A549 (cell line): ENCODE data around the gene DNASE1L2. TPM values are rescaled to one million over a fixed set of nuclear protein-coding genes. Genes with fewer than 3 reads are reported as not detected.

Experiments used
- ATAC-seq, 2 experiments: fragments of 200-7000 bp in 1 of 2; fragments of >200 bp in 1 of 2; cut with Nextera tagmentation in 1 of 2; cut with Tn5 transposase in 1 of 2; 3 replicates each; pipeline versions ENCODE4 v1.8.0 to v1.9.1; 2018 to 2020; ENCODE audit warnings: mild to moderate bottlenecking in 1 of 2, moderate library complexity in 1 of 2
- CTCF ChIA-PET: fragments of 300-600 bp; sonication (Branson Sonifier 250); formaldehyde crosslinking; extraction: SDS; loops from one replicate; lab custom pipeline; 2021; ENCODE audit warnings: antibody characterized with exemption, inconsistent platforms; lab: Yijun Ruan, JAX
- POLR2A ChIA-PET: fragments of 350-600 bp; formaldehyde crosslinking; extraction: SDS; loops from one replicate; lab custom pipeline; 2021; ENCODE audit warnings: antibody characterized with exemption, inconsistent platforms; lab: Yijun Ruan, JAX
- DNase-seq, 2 experiments: peaks; one replicate each; pipeline versions ENCODE4 v3.0.0 to v3.0.0-alpha.2; 2011 to 2016; ENCODE audit warnings: low read depth in 1 of 2, low spot score in 1 of 2
- FAIRE-seq: peaks from 2 replicates; lab custom pipeline; 2011; peaks lifted over from hg19 to GRCh38; lab: Jason Lieb, UNC
- H3K27ac ChIP-seq, 2 experiments: fragments of >200 bp; sonication (Bioruptor Twin); formaldehyde crosslinking; 3 replicates each; pipeline ENCODE4 v1.5.1; 2016 to 2017
- H3K4me1 ChIP-seq: fragments of >200 bp; sonication (Bioruptor Twin); formaldehyde crosslinking; 3 replicates; pipeline ENCODE4 v1.6.1; 2016
- H3K4me2 ChIP-seq: fragments of >200 bp; sonication (Bioruptor Twin); formaldehyde crosslinking; 3 replicates; pipeline ENCODE4 v1.6.1; 2016
- H3K4me3 ChIP-seq: fragments of >200 bp; sonication (Bioruptor Twin); formaldehyde crosslinking; 3 replicates; pipeline ENCODE4 v1.5.1; 2016
- H3K9me3 ChIP-seq: fragments of >200 bp; sonication (Bioruptor Twin); formaldehyde crosslinking; 3 replicates; pipeline ENCODE4 v1.6.1; 2016
- ATOH8 ChIP-seq: fragments of 250-450 bp; sonication (Bioruptor Pico); IDR thresholded peaks from 2 replicates; pipeline ENCODE4 v1.5.0; 2020; ENCODE audit warnings: low read depth, mild to moderate bottlenecking, moderate library complexity
- BHLHE40 ChIP-seq: IDR thresholded peaks from 2 replicates; pipeline ENCODE4 v1.6.1; 2012; ENCODE audit warnings: low read depth, low read length, inconsistent platforms
- CBX2 ChIP-seq: fragments of 200-600 bp; sonication (generic); IDR thresholded peaks from 2 replicates; pipeline ENCODE4 v1.6.1; 2016; ENCODE audit warnings: low read depth, mild to moderate bottlenecking, borderline replicate concordance
- CHD2 ChIP-seq: fragments of 150-350 bp; IDR thresholded peaks from 2 replicates; pipeline ENCODE4 v1.6.1; 2014; ENCODE audit warnings: low read length; ENCODE audit not compliant: partially characterized antibody
- EHF ChIP-seq: fragments of 250-450 bp; sonication (Bioruptor Pico); IDR thresholded peaks from 2 replicates; pipeline ENCODE4 v1.5.0; 2020; ENCODE audit warnings: mild to moderate bottlenecking
- EHMT2 ChIP-seq: fragments of 200-600 bp; sonication (generic); IDR thresholded peaks from 2 replicates; pipeline ENCODE4 v1.6.1; 2016; ENCODE audit warnings: antibody characterized with exemption, low read depth, mild to moderate bottlenecking, moderate library complexity
- ESRRA ChIP-seq: fragments of 150-350 bp; IDR thresholded peaks from 2 replicates; pipeline ENCODE4 v1.6.1; 2014; ENCODE audit warnings: mild to moderate bottlenecking, low read length, borderline replicate concordance
- FOXS1 ChIP-seq: fragments of 250-450 bp; sonication (Bioruptor Pico); IDR thresholded peaks from 2 replicates; pipeline ENCODE4 v1.5.0; 2020; ENCODE audit warnings: mild to moderate bottlenecking, moderate library complexity
- GATA3 ChIP-seq: IDR thresholded peaks from 2 replicates; pipeline ENCODE4 v1.6.1; 2012; ENCODE audit warnings: borderline replicate concordance
- HDAC2 ChIP-seq: fragments of 200-600 bp; sonication (generic); IDR thresholded peaks from 2 replicates; pipeline ENCODE4 v1.6.1; 2016
- HEYL ChIP-seq: fragments of 250-450 bp; sonication (Bioruptor Pico); IDR thresholded peaks from 2 replicates; pipeline ENCODE4 v1.8.0; 2021; ENCODE audit warnings: mild to moderate bottlenecking, moderate library complexity
- HMGXB4 ChIP-seq: fragments of 250-450 bp; sonication (Bioruptor Pico); IDR thresholded peaks from 2 replicates; pipeline ENCODE4 v1.5.0; 2021; ENCODE audit warnings: mild to moderate bottlenecking, moderate library complexity, borderline replicate concordance
- HOXA7 ChIP-seq: fragments of 250-450 bp; sonication (Bioruptor Pico); IDR thresholded peaks from 2 replicates; pipeline ENCODE4 v1.5.0; 2020; ENCODE audit warnings: mild to moderate bottlenecking, moderate library complexity
- HOXB13 ChIP-seq: fragments of 250-450 bp; sonication (Bioruptor Pico); IDR thresholded peaks from 2 replicates; pipeline ENCODE4 v1.5.0; 2020; ENCODE audit warnings: low read depth, mild to moderate bottlenecking, moderate library complexity
- HOXB5 ChIP-seq: fragments of 250-450 bp; sonication (Bioruptor Pico); IDR thresholded peaks from 2 replicates; pipeline ENCODE4 v1.5.0; 2020; ENCODE audit warnings: mild to moderate bottlenecking, moderate library complexity
- KDM1A ChIP-seq: fragments of 200-600 bp; sonication (generic); IDR thresholded peaks from 2 replicates; pipeline ENCODE4 v1.6.1; 2016; ENCODE audit warnings: low read depth, mild to moderate bottlenecking
- MAFK ChIP-seq: fragments of 450-650 bp; IDR thresholded peaks from 2 replicates; pipeline ENCODE4 v1.6.1; 2014; ENCODE audit not compliant: partially characterized antibody
- MYC ChIP-seq: IDR thresholded peaks from 2 replicates; pipeline ENCODE4 v1.6.1; 2012; ENCODE audit warnings: mild to moderate bottlenecking, inconsistent platforms, low read length, improper control_type of control experiment, borderline replicate concordance
- NFE2L2 ChIP-seq: fragments of 150-350 bp; conservative IDR thresholded peaks from 2 replicates; pipeline ENCODE4 v1.6.1; 2014; ENCODE audit warnings: low read length
- NPAS2 ChIP-seq: fragments of 250-450 bp; sonication (Bioruptor Pico); IDR thresholded peaks from 2 replicates; pipeline ENCODE4 v1.8.0; 2022; ENCODE audit warnings: mild to moderate bottlenecking, moderate library complexity, borderline replicate concordance
- NR3C1 ChIP-seq: fragments of >200 bp; sonication (Bioruptor Twin); formaldehyde crosslinking; IDR thresholded peaks from 3 replicates; pipeline ENCODE4 v1.6.1; 2017
- PHF8 ChIP-seq: fragments of 200-600 bp; sonication (generic); IDR thresholded peaks from 2 replicates; pipeline ENCODE4 v1.6.1; 2016; ENCODE audit warnings: low read depth, mild to moderate bottlenecking, antibody characterized with exemption, moderate library complexity, borderline replicate concordance
- POLR2A ChIP-seq: IDR thresholded peaks from 2 replicates; pipeline ENCODE4 v1.6.1; 2012; ENCODE audit warnings: mild to moderate bottlenecking, low read length
- RARB ChIP-seq: fragments of 250-450 bp; sonication (Bioruptor Pico); IDR thresholded peaks from 2 replicates; pipeline ENCODE4 v1.8.0; 2021; ENCODE audit warnings: mild to moderate bottlenecking, moderate library complexity
- RCOR1 ChIP-seq: fragments of 150-350 bp; IDR thresholded peaks from 2 replicates; pipeline ENCODE4 v1.6.1; 2014; ENCODE audit warnings: antibody characterized with exemption, low read length, low read depth
- SREBF2 ChIP-seq: fragments of 450-650 bp; IDR thresholded peaks from 2 replicates; pipeline ENCODE4 v1.6.1; 2014; ENCODE audit warnings: mild to moderate bottlenecking, moderate library complexity
- TP53 ChIP-seq: fragments of 250-450 bp; sonication (Bioruptor Pico); IDR thresholded peaks from 2 replicates; pipeline ENCODE4 v1.5.0; 2021; ENCODE audit warnings: mild to moderate bottlenecking, moderate library complexity
- ZC3H11A ChIP-seq: fragments of 450-650 bp; IDR thresholded peaks from 2 replicates; pipeline ENCODE4 v1.6.1; 2014; ENCODE audit warnings: antibody characterized with exemption, mild to moderate bottlenecking
- ZFP36 ChIP-seq: fragments of 450-650 bp; IDR thresholded peaks from 2 replicates; pipeline ENCODE4 v1.6.1; 2014; ENCODE audit warnings: borderline replicate concordance; ENCODE audit not compliant: partially characterized antibody
- ZNF302 ChIP-seq: fragments of 250-450 bp; sonication (Bioruptor Pico); IDR thresholded peaks from 2 replicates; pipeline ENCODE4 v1.9.0; 2021; ENCODE audit warnings: inconsistent platforms, mild to moderate bottlenecking, moderate library complexity
- ZSCAN20 ChIP-seq: fragments of 250-450 bp; sonication (Bioruptor Pico); IDR thresholded peaks from 2 replicates; pipeline ENCODE4 v1.8.0; 2022; ENCODE audit warnings: mild to moderate bottlenecking, moderate library complexity
- WGBS: methylation state at CpG from one replicate; pipeline ENCODE4 v1.1.6; 2017; ENCODE audit errors: missing lambda C conversion rate; 5-methylcytosine and 5-hydroxymethylcytosine counted together
- polyA plus RNA-seq, 4 experiments: library from polyadenylated mRNA; depleted of rRNA in 3 of 4; stranded (reverse); fragments of >200 nt; fragmentation: RNase III in 1 of 4; extraction: RNeasy Plus Mini Kit Qiagen cat#74134 plus additional on column Dnase treatment in 1 of 4; gene quantifications; 2 replicates in 3 of 4; 3 replicates in 1 of 4; pipeline ENCODE4 v1.2.3, GENCODE V29; 2011 to 2017
- TF ChIP-seq, protein P1 (sequence below): IDR thresholded peaks from 2 replicates; pipeline ENCODE4 v1.6.1; 2012
- TF ChIP-seq, protein P2 (sequence below): fragments of >200 bp; sonication (Bioruptor Twin); formaldehyde crosslinking; IDR thresholded peaks from 3 replicates; pipeline ENCODE4 v1.6.1; 2016

DNASE1L2 gene
- polyA plus RNA-seq, 2 of the 4 experiments (the other 2 are of a cell fraction) = 0.36 to 1.2 TPM

GRCh38 chr16:2213817-2214718, 22.2 kb upstream of the DNASE1L2 start:
- Histone ChIP-seq H3K4me1 (peaks cover 30% of the 10 kb centered on the region), H3K27ac (peak overlapping the region; percentile 89 to 95), H3K4me3 (peak overlapping the region; percentile 98), H3K4me2 (peak overlapping the region; percentile 100), H3K9me3 (no peaks in the 10 kb centered on the region)
- ChIA-PET CTCF (interaction anchor here (1.0 kb wide), 2 partner anchors 8 to 11 kb away, joined by 3 read pairs; partner anchors contain the start of gene MLST8), POLR2A (interaction anchor here (1.0 to 3.1 kb wide), 9 partner anchors 8 to 468 kb away, joined by 3 to 31 read pairs (median 5); partner anchors contain the start of genes ECI1, KCTD5, MLST8 and TRAF7)
- DNase-seq (no peak), ATAC-seq (peak in 1 of 2 experiments; percentile 28; a peak in 3 of 6 replicates), FAIRE-seq (no peak)
- WGBS = 0% methylated on average over 18 of the region's 98 CpGs
- TF ChIP-seq RCOR1 (no peak), PHF8 (peak; percentile 54; the same call in 1 of the 2 replicates)

GRCh38 chr16:2214719-2214968, 21.6 kb upstream of the DNASE1L2 start, which contains the start of gene PGP:
PGP (minus strand) TSS chr16:2214840; CDS start chr16:2214777, 63 bp downstream.
- CTCF ChIA-PET = interaction anchor here (1.0 kb wide), 2 partner anchors 9 to 10 kb away, joined by 3 read pairs; partner anchors contain the start of gene MLST8
- POLR2A ChIA-PET = interaction anchor here (1.0 to 3.1 kb wide), 10 partner anchors 9 to 468 kb away, joined by 3 to 31 read pairs (median 4); partner anchors contain the start of genes ECI1, KCTD5, MLST8 and TRAF7
- peak; percentile 77 to 86 for ATAC-seq
- Histone ChIP-seq H3K4me3 (peak within 1 kb of the TSS; percentile 98), H3K9me3 (no peaks in the 10 kb centered on the region), H3K4me1 (peaks cover 30% of the 10 kb centered on the region), H3K27ac (peak within 1 kb of the TSS; percentile 95 to 98), H3K4me2 (peak within 1 kb of the TSS; percentile 100)
- DNase-seq = no peak
- no CpG with 5 or more reads among the region's 48 CpGs for WGBS
- FAIRE-seq = no peak
- TF ChIP-seq HMGXB4 = 0 out of 2 replicates have a peak, but pooled peaks have one; percentile 56
- TF ChIP-seq CBX2 = no peak
- peak; percentile 69; the same call in 1 of the 2 replicates for TF ChIP-seq HOXA7 (CRISPR knock-in tag)
- TF ChIP-seq CHD2 = peak; percentile 50
- peak; percentile 100 for TF ChIP-seq FOXS1 (CRISPR knock-in tag)
- TF ChIP-seq HOXB5 = peak; percentile 100
- peak; percentile 99 for TF ChIP-seq EHF (CRISPR knock-in tag)
- no peak for TF ChIP-seq KDM1A
- no peak for TF ChIP-seq SREBF2
- TF ChIP-seq, protein P1, sequence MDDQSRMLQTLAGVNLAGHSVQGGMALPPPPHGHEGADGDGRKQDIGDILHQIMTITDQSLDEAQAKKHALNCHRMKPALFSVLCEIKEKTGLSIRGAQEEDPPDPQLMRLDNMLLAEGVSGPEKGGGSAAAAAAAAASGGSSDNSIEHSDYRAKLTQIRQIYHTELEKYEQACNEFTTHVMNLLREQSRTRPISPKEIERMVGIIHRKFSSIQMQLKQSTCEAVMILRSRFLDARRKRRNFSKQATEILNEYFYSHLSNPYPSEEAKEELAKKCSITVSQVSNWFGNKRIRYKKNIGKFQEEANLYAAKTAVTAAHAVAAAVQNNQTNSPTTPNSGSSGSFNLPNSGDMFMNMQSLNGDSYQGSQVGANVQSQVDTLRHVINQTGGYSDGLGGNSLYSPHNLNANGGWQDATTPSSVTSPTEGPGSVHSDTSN = peak; percentile 97; the same call in 1 of the 2 replicates
- no peak for TF ChIP-seq RCOR1
- TF ChIP-seq PHF8 = no peak
- TF ChIP-seq NR3C1 = no peak
- peak; percentile 98 for TF ChIP-seq HEYL (CRISPR knock-in tag)
- peak; percentile 100 for TF ChIP-seq ATOH8 (CRISPR knock-in tag)
- TF ChIP-seq TP53 = peak; percentile 98
- TF ChIP-seq MYC = no peak
- no peak for TF ChIP-seq ESRRA
- TF ChIP-seq ZNF302 (CRISPR knock-in tag) = peak; percentile 95
- no peak for TF ChIP-seq HDAC2
- TF ChIP-seq POLR2A = peak; percentile 86; the same call in 1 of the 2 replicates
- no peak for TF ChIP-seq NFE2L2
- TF ChIP-seq, protein P2, sequence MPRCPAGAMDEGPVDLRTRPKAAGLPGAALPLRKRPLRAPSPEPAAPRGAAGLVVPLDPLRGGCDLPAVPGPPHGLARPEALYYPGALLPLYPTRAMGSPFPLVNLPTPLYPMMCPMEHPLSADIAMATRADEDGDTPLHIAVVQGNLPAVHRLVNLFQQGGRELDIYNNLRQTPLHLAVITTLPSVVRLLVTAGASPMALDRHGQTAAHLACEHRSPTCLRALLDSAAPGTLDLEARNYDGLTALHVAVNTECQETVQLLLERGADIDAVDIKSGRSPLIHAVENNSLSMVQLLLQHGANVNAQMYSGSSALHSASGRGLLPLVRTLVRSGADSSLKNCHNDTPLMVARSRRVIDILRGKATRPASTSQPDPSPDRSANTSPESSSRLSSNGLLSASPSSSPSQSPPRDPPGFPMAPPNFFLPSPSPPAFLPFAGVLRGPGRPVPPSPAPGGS = no peak
- peak; percentile 99 for TF ChIP-seq HOXB13 (CRISPR knock-in tag)
- TF ChIP-seq ZSCAN20 (CRISPR knock-in tag) = peak; percentile 94
- TF ChIP-seq ZC3H11A = no peak
- peak; percentile 96 for TF ChIP-seq NPAS2
- TF ChIP-seq BHLHE40 = no peak
- no peak for TF ChIP-seq GATA3
- TF ChIP-seq ZFP36 = no peak
- TF ChIP-seq EHMT2 = no peak
- TF ChIP-seq RARB (CRISPR knock-in tag) = peak; percentile 37; the same call in 1 of the 2 replicates
- no peak for TF ChIP-seq MAFK
